Subcutaneous abdominal adipose tissue (tissue), 5 donors: ENCODE results near the gene RELB.

Experiments
- H3K27ac ChIP-seq: one replicate; pipeline ENCODE4 v1.7.0; 2013; ENCODE audit warnings: low read depth, mild to moderate bottlenecking, inconsistent platforms, low read length, moderate library complexity
- H3K27me3 ChIP-seq, 5 donors: one replicate each; pipeline ENCODE4 v1.7.0; 2013; ENCODE audit warnings: low read length in 5 of 5, inconsistent platforms in 1 of 5; ENCODE audit not compliant: control insufficient read depth in 5 of 5, insufficient read depth in 4 of 5
- H3K36me3 ChIP-seq, 5 donors: one replicate each; pipeline ENCODE4 v1.7.0; 2013; ENCODE audit warnings: low read length in 5 of 5; ENCODE audit not compliant: control insufficient read depth in 5 of 5, insufficient read depth in 5 of 5
- H3K4me1 ChIP-seq, 5 donors: one replicate each; pipeline ENCODE4 v1.7.0; 2013; ENCODE audit warnings: low read length in 5 of 5, mild to moderate bottlenecking in 3 of 5, moderate library complexity in 1 of 5; ENCODE audit not compliant: control insufficient read depth in 5 of 5, insufficient read depth in 5 of 5
- H3K4me3 ChIP-seq, 5 donors: one replicate each; pipeline ENCODE4 v1.7.0; 2013; ENCODE audit warnings: low read length in 5 of 5, low read depth in 1 of 5
- H3K9ac ChIP-seq, 5 donors: one replicate each; pipeline ENCODE4 v1.7.0; 2013; ENCODE audit warnings: low read length in 5 of 5, mild to moderate bottlenecking in 4 of 5, moderate library complexity in 3 of 5
- H3K9me3 ChIP-seq, 5 donors: one replicate each; pipeline ENCODE4 v1.7.0; 2013; ENCODE audit warnings: low read length in 5 of 5; ENCODE audit not compliant: control insufficient read depth in 5 of 5
- donor health status: healthy.
- donor health status: healthy.
- donor health status: healthy.
- donor health status: healthy.
- donor health status: healthy.

The RELB gene

DNA sequence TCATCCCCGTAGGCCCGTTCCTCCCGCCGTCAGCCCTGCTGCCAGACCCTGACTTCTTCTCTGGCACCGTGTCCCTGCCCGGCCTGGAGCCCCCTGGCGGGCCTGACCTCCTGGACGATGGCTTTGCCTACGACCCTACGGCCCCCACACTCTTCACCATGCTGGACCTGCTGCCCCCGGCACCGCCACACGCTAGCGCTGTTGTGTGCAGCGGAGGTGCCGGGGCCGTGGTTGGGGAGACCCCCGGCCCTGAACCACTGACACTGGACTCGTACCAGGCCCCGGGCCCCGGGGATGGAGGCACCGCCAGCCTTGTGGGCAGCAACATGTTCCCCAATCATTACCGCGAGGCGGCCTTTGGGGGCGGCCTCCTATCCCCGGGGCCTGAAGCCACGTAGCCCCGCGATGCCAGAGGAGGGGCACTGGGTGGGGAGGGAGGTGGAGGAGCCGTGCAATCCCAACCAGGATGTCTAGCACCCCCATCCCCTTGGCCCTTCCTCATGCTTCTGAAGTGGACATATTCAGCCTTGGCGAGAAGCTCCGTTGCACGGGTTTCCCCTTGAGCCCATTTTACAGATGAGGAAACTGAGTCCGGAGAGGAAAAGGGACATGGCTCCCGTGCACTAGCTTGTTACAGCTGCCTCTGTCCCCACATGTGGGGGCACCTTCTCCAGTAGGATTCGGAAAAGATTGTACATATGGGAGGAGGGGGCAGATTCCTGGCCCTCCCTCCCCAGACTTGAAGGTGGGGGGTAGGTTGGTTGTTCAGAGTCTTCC is 36.3 kb downstream of the RELB start:
- Histone ChIP-seq H3K36me3 (peaks cover 0 to 67% (median 43%) of the 10 kb centered on the region in 5 donors), H3K27ac (no peak overlapping the region), H3K27me3 (no peaks in the 10 kb centered on the region), H3K4me1 (peaks cover 11 to 35% (median 22%) of the 10 kb centered on the region in 5 donors), H3K9ac (no peak overlapping the region), H3K4me3 (no peak overlapping the region), H3K9me3 (peaks cover 0 to 5% (median 4%) of the 10 kb centered on the region in 5 donors)

DNA sequence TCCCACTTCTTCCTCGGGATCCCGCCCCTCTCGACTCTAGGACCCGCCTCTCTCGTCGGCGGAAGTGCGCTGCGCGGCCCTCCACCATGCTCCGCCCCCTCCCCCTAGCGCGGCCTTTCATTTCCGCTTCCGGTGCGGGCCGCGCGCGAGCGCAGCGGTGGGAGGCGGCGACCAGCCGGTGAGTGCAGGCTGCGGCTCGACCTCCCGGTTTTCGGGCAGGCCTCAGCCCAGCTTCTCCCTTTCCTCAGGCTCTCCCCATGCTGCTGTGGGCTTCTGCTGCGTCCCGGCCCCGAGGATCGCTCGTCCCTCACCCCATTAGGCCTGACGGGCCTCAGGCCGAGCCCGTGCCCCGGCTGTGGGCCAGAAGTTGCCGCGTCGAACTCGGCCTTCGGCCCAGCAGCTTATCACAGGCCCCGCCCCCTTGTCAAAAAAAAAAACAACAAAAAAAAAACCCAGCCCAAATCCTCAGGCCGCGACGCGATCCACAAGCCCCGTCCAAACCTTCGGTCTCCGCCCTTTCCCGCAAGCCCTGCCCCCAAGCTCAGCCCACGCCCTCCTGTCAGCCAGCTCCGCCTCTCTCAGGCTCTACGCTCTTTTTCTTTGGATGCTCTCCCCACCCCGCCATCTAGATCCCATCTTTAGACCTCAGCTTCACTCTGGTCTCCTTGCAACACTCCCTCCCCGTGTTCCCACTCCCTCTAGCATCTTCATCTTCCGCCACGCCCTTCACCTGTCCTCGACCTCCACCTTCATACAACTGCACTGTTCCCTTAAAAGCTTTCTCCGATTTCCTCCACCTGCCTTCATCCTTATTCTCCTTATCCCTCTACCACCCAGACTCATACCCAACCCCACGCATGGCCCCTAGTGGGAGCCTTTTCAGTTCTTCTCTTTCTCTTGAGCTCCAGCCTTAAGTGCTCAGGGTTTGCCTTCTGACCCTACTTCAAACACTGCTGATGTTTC is 37.9 kb downstream of the RELB start, which contains the start of gene CLASRP:
TSS of gene CLASRP (plus strand) at position 115 of the 963 bp plus-strand sequence. CDS start 1,168 bp downstream, outside the sequence.
- H3K9me3 ChIP-seq, result peaks cover 0 to 5% (median 4%) of the 10 kb centered on the region in 5 donors
- H3K36me3 ChIP-seq, result peaks cover 0 to 69% (median 45%) of the 10 kb centered on the region in 5 donors
- no peaks in the 10 kb centered on the region for H3K27me3 ChIP-seq
- H3K4me1 ChIP-seq, result peaks cover 11 to 35% (median 22%) of the 10 kb centered on the region in 5 donors
- H3K4me3 ChIP-seq, result peak within 1 kb of the TSS; percentile 83 to 94 (median 87)
- peak within 1 kb of the TSS; percentile 98 for H3K27ac ChIP-seq
- H3K9ac ChIP-seq, result peak within 1 kb of the TSS; percentile 63 to 99 (median 95)

DNA sequence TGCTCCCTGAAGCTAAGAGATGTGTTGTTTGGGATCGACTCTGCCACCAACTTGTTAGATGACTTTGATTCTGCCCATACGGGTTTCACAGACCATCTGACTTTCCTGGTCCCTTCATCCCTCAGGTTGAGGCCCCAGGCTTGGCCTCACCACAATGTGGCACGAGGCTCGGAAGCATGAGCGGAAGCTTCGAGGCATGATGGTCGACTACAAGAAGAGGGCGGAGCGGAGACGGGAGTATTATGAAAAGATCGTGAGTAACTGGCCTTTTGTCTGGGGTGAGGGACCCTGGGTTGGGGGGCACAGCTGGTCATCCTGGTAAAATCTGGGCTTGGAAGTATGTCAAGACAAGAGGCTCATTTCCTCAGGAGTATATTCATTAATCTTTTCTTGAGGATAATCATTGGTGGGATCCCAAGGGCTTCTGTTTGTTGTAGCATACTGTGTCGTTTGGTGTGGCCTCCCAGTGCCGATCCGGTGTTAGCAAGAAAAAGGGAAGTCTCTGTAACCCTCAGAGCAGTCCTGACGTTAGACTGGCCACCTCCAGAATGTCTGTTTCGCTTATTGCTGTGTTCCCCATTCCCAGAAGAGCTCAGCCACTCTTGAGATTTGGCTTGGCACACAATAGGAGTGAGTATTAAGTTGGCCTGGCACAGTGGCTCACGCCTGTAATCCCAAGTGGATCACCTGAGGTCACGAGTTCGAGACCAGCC is 39.0 kb downstream of the RELB start:
- H3K4me3 ChIP-seq, result peak overlapping the region; percentile 83 to 94 (median 87)
- no peaks in the 10 kb centered on the region for H3K27me3 ChIP-seq
- H3K4me1 ChIP-seq, result peaks cover 11 to 38% (median 22%) of the 10 kb centered on the region in 5 donors
- peak overlapping the region; percentile 98 for H3K27ac ChIP-seq
- peaks cover 0 to 5% (median 4%) of the 10 kb centered on the region in 5 donors for H3K9me3 ChIP-seq
- H3K9ac ChIP-seq, result peak overlapping the region; percentile 22 to 99 (median 95)
- peaks cover 0 to 69% (median 46%) of the 10 kb centered on the region in 5 donors for H3K36me3 ChIP-seq

DNA sequence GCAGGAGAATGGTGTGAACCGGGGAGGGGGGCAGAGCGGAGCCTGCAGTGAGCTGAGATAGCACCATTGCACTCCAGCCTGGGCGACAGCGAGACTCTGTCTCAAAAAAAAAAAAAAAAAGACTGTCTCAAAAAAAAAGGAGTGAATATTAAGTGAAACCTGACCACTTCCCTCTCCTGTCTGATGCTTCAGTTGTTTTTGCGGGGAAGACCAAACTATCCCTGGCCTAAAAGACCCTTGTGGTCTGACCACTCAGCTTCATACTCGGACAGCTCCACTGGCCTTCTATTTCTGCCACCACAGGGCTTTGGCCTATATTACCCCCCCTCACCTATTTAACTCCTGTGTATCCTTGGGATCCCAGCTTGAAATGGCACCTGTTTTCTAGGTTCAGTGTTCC is 39.9 kb downstream of the RELB start:
- Histone ChIP-seq H3K9me3 (no peaks in the 10 kb centered on the region), H3K4me1 (peaks cover 11 to 47% (median 29%) of the 10 kb centered on the region in 5 donors), H3K27ac (no peak overlapping the region), H3K36me3 (peaks cover 0 to 71% (median 46%) of the 10 kb centered on the region in 5 donors), H3K9ac (peak overlapping the region in 3 of 5 donors; percentile 8 to 41 (median 11)), H3K4me3 (no peak overlapping the region), H3K27me3 (no peaks in the 10 kb centered on the region)

DNA sequence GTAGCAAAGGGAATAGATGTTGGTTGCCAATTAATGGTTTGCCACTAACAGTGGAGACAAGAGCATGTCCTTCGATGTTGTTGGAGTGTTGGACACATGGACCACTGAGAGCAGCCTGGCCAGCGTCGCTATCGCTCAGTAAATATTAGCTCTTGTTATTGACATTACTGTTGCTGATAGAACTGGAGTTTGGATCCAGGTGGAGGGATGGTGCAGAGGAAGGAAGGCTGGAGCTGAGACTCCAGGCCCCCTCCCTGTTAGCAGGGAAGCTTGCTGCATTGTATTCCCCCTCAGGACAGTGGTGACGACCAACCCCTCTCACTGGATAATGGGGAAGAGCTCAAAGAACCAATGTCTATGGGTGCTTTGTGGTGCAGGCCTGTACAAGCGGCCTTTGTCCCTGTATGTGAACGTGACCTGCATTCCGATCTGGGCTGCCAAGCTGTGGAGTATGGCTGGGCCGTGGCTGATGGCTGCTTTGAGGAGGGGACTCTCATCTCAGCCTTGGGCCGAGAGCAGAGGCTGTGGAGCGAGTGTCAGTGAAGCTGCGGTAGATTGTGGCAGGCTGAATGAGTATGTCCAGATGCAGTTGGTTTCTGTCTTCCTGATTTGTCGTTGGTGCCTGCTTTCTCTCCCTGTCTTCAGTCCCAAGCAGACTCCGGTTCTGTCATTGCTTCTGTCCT is 44.5 kb downstream of the RELB start:
- no peak overlapping the region for H3K27ac ChIP-seq
- no peaks in the 10 kb centered on the region for H3K27me3 ChIP-seq
- H3K36me3 ChIP-seq, result peaks cover 0 to 64% (median 42%) of the 10 kb centered on the region in 5 donors
- H3K4me3 ChIP-seq, result no peak overlapping the region
- H3K4me1 ChIP-seq, result peaks cover 4 to 41% (median 15%) of the 10 kb centered on the region in 5 donors
- no peaks in the 10 kb centered on the region for H3K9me3 ChIP-seq
- peak overlapping the region in 1 of 5 donors; percentile 0 for H3K9ac ChIP-seq

DNA sequence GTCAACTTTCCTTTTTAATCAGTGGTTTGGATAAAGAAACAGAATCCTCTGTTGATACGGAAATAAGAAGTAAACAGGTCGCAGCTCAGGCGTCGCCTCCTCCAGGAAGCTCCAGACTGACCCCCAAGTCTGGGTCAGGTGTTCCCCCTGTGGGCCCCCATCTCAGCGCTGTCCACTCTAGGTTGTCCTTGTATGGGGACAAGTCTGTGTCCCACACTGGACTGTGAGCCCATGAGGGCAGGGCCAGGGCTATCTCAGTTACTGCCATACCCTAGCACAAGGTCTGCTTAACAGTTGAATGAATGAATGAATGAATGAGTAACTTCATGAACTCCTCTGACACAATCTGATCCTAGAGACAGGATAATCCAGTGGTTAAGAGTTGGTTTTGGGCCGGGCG is 45.1 kb downstream of the RELB start:
- H3K36me3 ChIP-seq, result peaks cover 0 to 61% (median 38%) of the 10 kb centered on the region in 5 donors

DNA sequence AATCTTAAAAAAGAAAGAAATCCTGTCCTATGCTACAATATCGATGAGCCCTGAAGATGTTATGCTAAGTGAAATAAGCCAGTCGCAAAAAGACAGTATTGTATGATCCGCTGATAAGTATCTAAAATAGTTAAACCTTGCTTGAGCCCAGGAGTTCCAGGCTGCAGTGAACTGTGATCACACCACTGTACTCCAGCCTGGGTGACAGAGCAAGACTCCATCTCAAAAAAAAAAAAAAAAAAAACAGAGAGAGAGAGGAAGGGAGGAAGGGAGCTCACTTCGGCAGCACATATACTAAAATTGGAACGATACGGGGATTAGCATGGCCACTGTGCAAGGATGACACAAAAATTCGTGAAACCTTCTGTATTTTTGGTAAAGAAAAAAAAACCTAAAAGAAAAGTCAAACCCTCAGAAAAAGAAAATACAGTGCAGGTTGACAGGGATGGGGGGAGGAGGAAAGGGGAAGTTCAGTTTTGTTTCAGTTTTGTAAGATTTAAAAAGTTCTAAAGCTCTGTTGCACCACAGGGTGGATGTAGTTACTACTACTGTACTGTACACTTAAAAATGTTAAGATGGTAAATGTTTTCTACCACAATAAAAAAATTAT is 46.0 kb downstream of the RELB start:
- no peak overlapping the region for H3K9ac ChIP-seq
- H3K4me3 ChIP-seq, result no peak overlapping the region
- no peaks in the 10 kb centered on the region for H3K9me3 ChIP-seq
- H3K4me1 ChIP-seq, result peaks cover 4 to 35% (median 19%) of the 10 kb centered on the region in 5 donors
- H3K27me3 ChIP-seq, result no peaks in the 10 kb centered on the region
- H3K36me3 ChIP-seq, result peaks cover 0 to 60% (median 36%) of the 10 kb centered on the region in 5 donors
- H3K27ac ChIP-seq, result no peak overlapping the region

More for the DNA sequence above, 45.1 kb downstream of the RELB start:
- H3K4me3 ChIP-seq, result no peak overlapping the region
- H3K4me1 ChIP-seq, result peaks cover 4 to 36% (median 14%) of the 10 kb centered on the region in 5 donors
- H3K27ac ChIP-seq, result no peak overlapping the region
- no peaks in the 10 kb centered on the region for H3K27me3 ChIP-seq
- peak overlapping the region in 1 of 5 donors; percentile 0 for H3K9ac ChIP-seq
- H3K9me3 ChIP-seq, result no peaks in the 10 kb centered on the region

DNA sequence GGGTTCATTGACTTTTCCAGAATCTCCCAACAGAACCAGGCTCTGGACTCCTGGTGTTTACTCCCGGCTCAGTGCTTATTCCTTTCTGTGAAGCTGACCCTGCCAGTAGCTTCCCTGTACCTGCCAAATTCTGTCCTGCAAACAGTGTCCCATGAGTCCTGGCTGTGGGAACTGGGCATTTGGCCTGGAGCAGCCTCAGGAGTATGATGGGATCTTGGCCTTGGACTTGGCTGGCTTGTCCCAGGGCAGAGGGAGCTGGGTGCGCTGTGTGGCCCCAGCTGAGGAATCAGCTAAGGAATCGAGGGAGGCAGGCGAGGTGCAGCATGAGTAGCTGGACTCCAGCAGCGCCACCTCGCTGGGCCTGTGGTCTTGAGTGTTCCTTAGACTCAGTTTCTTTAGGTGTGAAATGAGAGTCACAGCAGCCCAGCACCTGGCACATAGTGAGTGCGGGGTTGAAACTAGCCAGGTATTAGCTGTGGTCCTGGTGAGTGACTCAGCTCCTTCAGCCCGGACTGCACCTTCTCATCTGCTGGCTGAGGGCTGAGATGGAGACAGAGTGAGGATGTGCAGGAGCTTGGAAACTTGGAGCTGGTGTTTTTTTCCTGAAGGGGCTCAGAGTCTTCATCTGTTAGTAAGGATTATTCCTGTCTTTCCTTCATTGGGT is 47.9 kb downstream of the RELB start:
- Histone ChIP-seq H3K9me3 (no peaks in the 10 kb centered on the region), H3K9ac (peak overlapping the region in 2 of 5 donors; percentile 6 to 41), H3K27ac (no peak overlapping the region), H3K27me3 (no peaks in the 10 kb centered on the region), H3K4me3 (no peak overlapping the region), H3K36me3 (peaks cover 0 to 60% (median 43%) of the 10 kb centered on the region in 5 donors), H3K4me1 (peaks cover 4 to 37% (median 19%) of the 10 kb centered on the region in 5 donors)
